GM12878 (cell line): ENCODE data around the gene ENO2. TPM values are rescaled to one million over a fixed set of nuclear protein-coding genes. Genes with fewer than 3 reads are reported as not detected.

Experiments
- ATAC-seq: fragments of 200-7000 bp; cut with Tn5 transposase; 3 replicates; pipeline ENCODE4 v1.9.1; 2020; ENCODE audit warnings: mild to moderate bottlenecking, moderate library complexity
- BruUV-seq: library from RNA; stranded (reverse); fragments of 400-500 nt; replicated peaks from 2 replicates; lab custom pipeline; 2021; lab: Mats Ljungman, UMichigan
- CTCF ChIA-PET: fragments of 300-600 bp; sonication (Branson Sonifier 250); formaldehyde crosslinking; extraction: SDS; loops from one replicate; lab custom pipeline; 2021; ENCODE audit warnings: inconsistent platforms; lab: Yijun Ruan, JAX
- POLR2A ChIA-PET: fragments of 350-600 bp; formaldehyde crosslinking; extraction: SDS; loops from one replicate; lab custom pipeline; 2021; ENCODE audit warnings: inconsistent platforms; lab: Charles Lee
- RAD21 ChIA-PET: fragments of 300-600 bp; sonication (Branson Sonifier 250); formaldehyde crosslinking; loops from one replicate; lab custom pipeline; 2023; ENCODE audit warnings: antibody characterized with exemption; ENCODE audit not compliant: unreplicated experiment; lab: Charles Lee
- SMC1A ChIA-PET: fragments of 300-600 bp; sonication (Branson Sonifier 250); formaldehyde crosslinking; loops from one replicate; lab custom pipeline; 2023; ENCODE audit not compliant: unreplicated experiment, uncharacterized antibody; lab: Charles Lee
- DNase-seq: peaks from one replicate; pipeline ENCODE4 v3.0.0-alpha.2; 2011; ENCODE audit warnings: low read depth, low spot score
- FAIRE-seq: peaks from 3 replicates; lab custom pipeline; 2011; peaks lifted over from hg19 to GRCh38; lab: Jason Lieb, UNC
- H2AFZ ChIP-seq: 2 replicates; pipeline ENCODE4 v1.6.0; 2011; ENCODE audit warnings: low read depth, low read length, control low read depth; ENCODE audit not compliant: control insufficient read depth
- H3K27ac ChIP-seq: 2 replicates; pipeline ENCODE4 v1.5.1; 2011; ENCODE audit warnings: control low read depth; ENCODE audit not compliant: control insufficient read depth, insufficient read depth
- H3K27me3 ChIP-seq, 2 experiments: replicated peaks in 1 of 2; 2 replicates each; pipeline versions ENCODE4 v1.6.0 to v1.6.1; 2011; ENCODE audit warnings: low read length in 1 of 2; ENCODE audit not compliant: control insufficient read depth in 2 of 2, insufficient read depth in 2 of 2
- H3K36me3 ChIP-seq, 2 experiments: 2 replicates each; pipeline ENCODE4 v1.5.1; 2011; ENCODE audit warnings: low read length in 1 of 2; ENCODE audit not compliant: control insufficient read depth in 2 of 2, insufficient read depth in 2 of 2
- H3K4me1 ChIP-seq: 2 replicates; pipeline ENCODE4 v1.6.1; 2011; ENCODE audit warnings: mild to moderate bottlenecking, low read length, moderate library complexity, mixed read lengths; ENCODE audit not compliant: control insufficient read depth, insufficient read depth
- H3K4me2 ChIP-seq: 2 replicates; pipeline ENCODE4 v1.6.0; 2011; ENCODE audit warnings: control low read depth; ENCODE audit not compliant: control insufficient read depth, insufficient read depth
- H3K4me3 ChIP-seq: fragments of 200-600 bp; sonication (generic); 2 replicates; pipeline ENCODE4 v1.5.1; 2016
- H3K79me2 ChIP-seq: 2 replicates; pipeline ENCODE4 v1.6.0; 2011; ENCODE audit warnings: low read length; ENCODE audit not compliant: control insufficient read depth, insufficient read depth
- H3K9ac ChIP-seq: 2 replicates; pipeline ENCODE4 v1.8.0; 2011; ENCODE audit warnings: low read length, control low read depth, mixed read lengths; ENCODE audit not compliant: control insufficient read depth, insufficient read depth
- H3K9me3 ChIP-seq: replicated peaks from 3 replicates; pipeline ENCODE4 v1.5.1; 2011; ENCODE audit warnings: mild to moderate bottlenecking, low read length; ENCODE audit not compliant: control insufficient read depth, insufficient read depth
- H4K20me1 ChIP-seq: 2 replicates; pipeline ENCODE4 v1.6.0; 2011; ENCODE audit not compliant: control insufficient read depth, insufficient read depth
- ASH2L ChIP-seq: fragments of 300-600, 200-600 bp; sonication (generic); IDR thresholded peaks from 2 replicates; pipeline ENCODE4 v1.6.1; 2017; ENCODE audit warnings: low read depth, mild to moderate bottlenecking, borderline replicate concordance
- BHLHE40 ChIP-seq, 2 experiments: fragments of 450-650 bp in 1 of 2; IDR thresholded peaks; 2 replicates each; pipeline ENCODE4 v1.6.1; 2011 to 2017; ENCODE audit warnings: low read depth in 2 of 2, borderline replicate concordance in 1 of 2, improper control_type of control experiment in 1 of 2, low read length in 1 of 2, mild to moderate bottlenecking in 1 of 2
- CEBPB ChIP-seq, 2 experiments: fragments of 150-350 bp in 1 of 2; IDR thresholded peaks; 2 replicates each; pipeline ENCODE4 v1.6.1; 2012 to 2014; ENCODE audit warnings: low read depth in 2 of 2, low read length in 2 of 2, borderline replicate concordance in 1 of 2, inconsistent platforms in 1 of 2
- FOS ChIP-seq: IDR thresholded peaks from 3 replicates; pipeline ENCODE4 v1.6.1; 2011; ENCODE audit warnings: borderline replicate concordance; ENCODE audit not compliant: insufficient read length; ENCODE audit errors: extremely low read depth
- FOXM1 ChIP-seq: IDR thresholded peaks from 2 replicates; pipeline ENCODE4 v1.6.1; 2012; ENCODE audit warnings: low read depth, mild to moderate bottlenecking, inconsistent platforms, low read length, moderate library complexity
- MYB ChIP-seq: fragments of 150-350 bp; IDR thresholded peaks from 2 replicates; pipeline ENCODE4 v1.6.1; 2014; ENCODE audit warnings: mild to moderate bottlenecking, low read depth, low read length, borderline replicate concordance
- POU2F2 ChIP-seq: IDR thresholded peaks from 3 replicates; pipeline ENCODE4 v1.6.1; 2011; ENCODE audit warnings: low read depth, mild to moderate bottlenecking, low read length, borderline replicate concordance
- WGBS: methylation state at CpG from one replicate; pipeline ENCODE4 v1.1.6; 2016; ENCODE audit warnings: low lambda C conversion rate; ENCODE audit not compliant: insufficient replicate concordance, insufficient coverage; ENCODE audit errors: missing lambda C conversion rate; 5-methylcytosine and 5-hydroxymethylcytosine counted together
- in situ Hi-C: fragments of 300-500 bp; cut with MboI; formaldehyde crosslinking; loops from 9 replicates; pipeline ENCODE4 v1.14.3; 2018; ENCODE audit warnings: mixed read lengths
- intact Hi-C: fragments of 100-400 bp; cut with micrococcal nuclease; formaldehyde crosslinking; loops from one replicate; pipeline ENCODE4 v1.14.2; 2022; ENCODE audit not compliant: unreplicated experiment
- polyA plus RNA-seq, 11 experiments: library from polyadenylated mRNA; depleted of rRNA in 4 of 11; unstranded in 6 of 11; stranded (reverse) in 5 of 11; fragments of >200 nt; fragmentation: Nextera tagmentation in 4 of 11; fragmentation: Illumina TruSeq in 1 of 11; extraction: Ambion mirVana in 4 of 11; extraction: Trizol in 1 of 11; gene quantifications; 1 replicate in 1 of 11; 2 replicates in 10 of 11; pipeline versions ENCODE4 v1.2.1 to v1.2.3, GENCODE V29; 2011 to 2016; ENCODE audit warnings: inconsistent platforms in 2 of 11, missing spikeins in 2 of 11, low read depth in 1 of 11
- total RNA-seq, 4 experiments: library from RNA; depleted of rRNA in 3 of 4; stranded (reverse); fragments of >200 nt in 3 of 4; fragmentation: Illumina TruSeq in 1 of 4; extraction: Trizol in 1 of 4; gene quantifications; 2 replicates each; pipeline versions ENCODE4 v1.2.1 to v1.2.3, GENCODE V29; 2013 to 2021
- TF ChIP-seq, protein P1 (sequence below): fragments of 450-650 bp; IDR thresholded peaks from 2 replicates; pipeline ENCODE4 v1.6.1; 2014; ENCODE audit warnings: mild to moderate bottlenecking

ENO2 gene
- total and polyA plus RNA-seq, 10 of the 15 experiments (the other 5 are each of a cell fraction or from before 2014, with no cell fraction given), result 24.8 to 196 (median 43.1) TPM

DNA sequence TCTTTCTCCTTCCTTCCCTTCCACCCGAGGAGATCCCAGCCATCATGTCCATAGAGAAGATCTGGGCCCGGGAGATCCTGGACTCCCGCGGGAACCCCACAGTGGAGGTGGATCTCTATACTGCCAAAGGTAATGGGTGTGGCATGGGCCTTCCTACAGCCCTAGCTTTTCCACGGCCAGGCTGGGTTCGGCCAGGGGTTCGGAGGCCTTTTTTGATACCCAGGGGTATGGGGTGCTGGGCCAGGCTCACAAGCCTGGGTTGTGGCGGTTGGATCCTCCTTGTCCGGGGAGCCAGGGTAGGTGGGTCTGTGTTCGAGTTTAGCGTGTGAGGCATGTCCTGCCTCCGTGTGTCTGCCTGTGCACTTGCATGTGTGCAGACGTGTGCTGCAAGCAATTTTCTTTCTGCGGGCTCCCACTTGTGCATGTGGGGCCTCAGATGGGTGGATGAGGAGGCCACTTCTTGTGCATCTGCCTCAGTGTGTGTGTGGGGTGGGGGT lies 1.5 kb downstream of the ENO2 start:
- no peaks in the 10 kb centered on the region for H4K20me1 ChIP-seq
- H3K4me2 ChIP-seq, result peak overlapping the region; percentile 97; the same call in 1 of the 2 replicates
- in situ Hi-C loops, result no loop called here
- ChIA-PET RAD21 (interaction anchor here (0.7 kb wide), 1 partner anchor 24 kb away, joined by 3 read pairs; no protein-coding TSS in a partner anchor), SMC1A (interaction anchor here (0.8 to 3.1 kb wide), 2 partner anchors 24 to 29 kb away, joined by 3 to 16 read pairs; no protein-coding TSS in a partner anchor), CTCF (interaction anchor here (0.6 to 4.6 kb wide), 4 partner anchors 9 to 46 kb away, joined by 3 to 20 read pairs (median 11); partner anchors contain the start of gene SPSB2), POLR2A (interaction anchor here (0.7 to 2.2 kb wide), 7 partner anchors 9 to 65 kb away, joined by 3 to 9 read pairs (median 3); partner anchors contain the start of genes C12orf57, CDCA3, RNU7-1 and SPSB2)
- peaks cover 11% of the 10 kb centered on the region for H3K4me1 ChIP-seq
- no peaks in the 10 kb centered on the region for H3K9me3 ChIP-seq
- no peak overlapping the region for H2AFZ ChIP-seq
- no peak for ATAC-seq
- intact Hi-C loops, result no loop called here
- no peak overlapping the region for H3K27ac ChIP-seq
- BruUV-seq, result no TSS peak
- no peak for DNase-seq
- H3K79me2 ChIP-seq, result peaks cover 23% of the 10 kb centered on the region
- peak overlapping the region; percentile 100 for H3K4me3 ChIP-seq
- peaks cover 2 to 6% of the 10 kb centered on the region in 2 experiments; a peak in 2 of 4 replicates for H3K36me3 ChIP-seq
- no peaks in the 10 kb centered on the region for H3K27me3 ChIP-seq
- TF ChIP-seq BHLHE40 (IDR thresholded peaks at IDR 0.05; ENCODE audit: borderline replicate concordance in 1 of 2, low read depth in 2 of 2, low read length in 1 of 2), result no peak
- TF ChIP-seq MYB, result no peak
- TF ChIP-seq CEBPB (IDR thresholded peaks at IDR 0.05; ENCODE audit: borderline replicate concordance in 1 of 2, low read depth in 2 of 2, low read length in 2 of 2), result no peak
- TF ChIP-seq FOS, result no peak
- no peak for TF ChIP-seq FOXM1
- no peak for TF ChIP-seq POU2F2
- TF ChIP-seq, protein P1, sequence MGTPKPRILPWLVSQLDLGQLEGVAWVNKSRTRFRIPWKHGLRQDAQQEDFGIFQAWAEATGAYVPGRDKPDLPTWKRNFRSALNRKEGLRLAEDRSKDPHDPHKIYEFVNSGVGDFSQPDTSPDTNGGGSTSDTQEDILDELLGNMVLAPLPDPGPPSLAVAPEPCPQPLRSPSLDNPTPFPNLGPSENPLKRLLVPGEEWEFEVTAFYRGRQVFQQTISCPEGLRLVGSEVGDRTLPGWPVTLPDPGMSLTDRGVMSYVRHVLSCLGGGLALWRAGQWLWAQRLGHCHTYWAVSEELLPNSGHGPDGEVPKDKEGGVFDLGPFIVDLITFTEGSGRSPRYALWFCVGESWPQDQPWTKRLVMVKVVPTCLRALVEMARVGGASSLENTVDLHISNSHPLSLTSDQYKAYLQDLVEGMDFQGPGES, result no peak
- no peak for TF ChIP-seq ASH2L
- no peak overlapping the region for H3K9ac ChIP-seq
- no peak for FAIRE-seq
- WGBS, result 82% methylated on average over 13 of the region's 14 CpGs
